H1 (cell line): ENCODE results near the gene POLR1F.

Source experiments
- CBX5 ChIP-seq: fragments of 300-800, 300-1000 bp; sonication (generic); IDR thresholded peaks from 2 replicates; pipeline ENCODE4 v1.7.1; 2016; ENCODE audit warnings: antibody characterized with exemption, low read length, low read depth
- CEBPB ChIP-seq: IDR thresholded peaks from 2 replicates; pipeline ENCODE4 v1.6.1; 2012; ENCODE audit warnings: low read depth, low read length
- POLR2A ChIP-seq, 2 experiments: IDR thresholded peaks; 1 replicate in 1 of 2; 2 replicates in 1 of 2; pipeline ENCODE4 v1.6.1; 2011; ENCODE audit warnings: low read depth in 2 of 2, low read length in 2 of 2, mild to moderate bottlenecking in 2 of 2; ENCODE audit errors: control extremely low read depth in 1 of 2
- TEAD4 ChIP-seq: IDR thresholded peaks from 2 replicates; pipeline ENCODE4 v1.6.1; 2012; ENCODE audit warnings: low read depth, low read length, inconsistent platforms, mixed read lengths
- TF ChIP-seq, protein P1 (sequence below): IDR thresholded peaks from 2 replicates; pipeline ENCODE4 v1.6.1; 2011; ENCODE audit warnings: low read length, improper control_type of control experiment

DNA sequence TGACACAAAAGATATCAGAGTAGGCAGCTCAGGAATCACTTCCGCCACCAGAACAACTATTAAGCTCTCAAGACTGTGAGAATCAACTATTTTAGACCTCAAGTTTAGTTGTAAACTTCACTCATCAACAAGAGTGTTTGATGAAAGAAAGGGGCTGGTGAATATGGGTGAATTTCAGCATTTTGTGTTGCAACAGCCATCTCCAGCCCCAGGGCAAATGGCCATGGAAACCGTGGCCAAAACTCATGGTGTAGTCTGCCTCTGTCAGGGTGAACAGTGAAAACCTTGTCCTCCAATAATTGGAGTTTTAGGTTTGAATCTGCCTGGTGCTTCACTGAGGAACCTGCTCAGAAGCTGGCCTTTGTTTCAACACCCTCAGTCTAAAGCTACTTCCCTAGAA, 60.0 kb downstream of the POLR1F start:
- TF ChIP-seq, protein P1, sequence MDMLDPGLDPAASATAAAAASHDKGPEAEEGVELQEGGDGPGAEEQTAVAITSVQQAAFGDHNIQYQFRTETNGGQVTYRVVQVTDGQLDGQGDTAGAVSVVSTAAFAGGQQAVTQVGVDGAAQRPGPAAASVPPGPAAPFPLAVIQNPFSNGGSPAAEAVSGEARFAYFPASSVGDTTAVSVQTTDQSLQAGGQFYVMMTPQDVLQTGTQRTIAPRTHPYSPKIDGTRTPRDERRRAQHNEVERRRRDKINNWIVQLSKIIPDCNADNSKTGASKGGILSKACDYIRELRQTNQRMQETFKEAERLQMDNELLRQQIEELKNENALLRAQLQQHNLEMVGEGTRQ: no peak
- TF ChIP-seq POLR2A (IDR thresholded peaks at IDR 0.05; ENCODE audit: control extremely low read depth in 1 of 2, low read depth in 2 of 2, low read length in 2 of 2): no peak
- TF ChIP-seq CBX5: no peak
- no peak for TF ChIP-seq CEBPB
- no peak for TF ChIP-seq TEAD4
